ENCODE results near the gene RTN3. TPM values are rescaled to one million over a fixed set of nuclear protein-coding genes. Genes with fewer than 3 reads are reported as not detected.
"Not testable (repeated sequence)": the region's sequence is repeated elsewhere in the genome, so short reads cannot be mapped to it uniquely, and the experiment has no call there.

The RTN3 gene
- total RNA-seq, 1 donor from 2014 or later: 101 TPM

DNA sequence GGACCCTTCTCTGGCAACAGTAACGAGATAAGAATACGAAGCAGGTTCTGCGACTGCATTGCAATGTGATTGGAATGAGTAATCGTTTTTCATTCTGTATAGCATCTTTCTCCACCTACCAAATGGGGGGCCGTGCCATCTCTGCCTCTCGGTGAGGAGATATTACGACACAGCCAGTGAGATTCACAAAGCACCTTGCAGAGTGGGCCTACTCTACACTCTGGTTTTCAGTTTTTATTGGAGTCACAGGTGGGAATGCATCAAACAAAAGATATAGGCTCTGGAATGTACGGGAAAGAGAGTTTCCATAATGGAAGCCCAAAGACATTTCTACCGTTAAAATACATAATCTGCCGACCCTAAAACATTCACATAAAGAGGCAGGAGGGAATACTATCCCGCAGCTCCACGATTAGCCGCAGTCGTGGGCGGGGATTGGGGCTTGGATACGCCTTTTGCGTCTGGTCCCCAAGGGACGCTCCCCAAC is 423 bp upstream of the RTN3 start:
- peak; percentile 41 for ATAC-seq
- no peak for DNase-seq (ENCODE audit: low spot score)
- intact Hi-C loops (cut with DNase I): no loop called here

GRCh38 chr11:63682066-63683021 is 1.0 kb downstream of the RTN3 start:
- intact Hi-C loops (cut with DNase I): no loop called here
- peak; percentile 63 for DNase-seq (ENCODE audit: low spot score)

DNA sequence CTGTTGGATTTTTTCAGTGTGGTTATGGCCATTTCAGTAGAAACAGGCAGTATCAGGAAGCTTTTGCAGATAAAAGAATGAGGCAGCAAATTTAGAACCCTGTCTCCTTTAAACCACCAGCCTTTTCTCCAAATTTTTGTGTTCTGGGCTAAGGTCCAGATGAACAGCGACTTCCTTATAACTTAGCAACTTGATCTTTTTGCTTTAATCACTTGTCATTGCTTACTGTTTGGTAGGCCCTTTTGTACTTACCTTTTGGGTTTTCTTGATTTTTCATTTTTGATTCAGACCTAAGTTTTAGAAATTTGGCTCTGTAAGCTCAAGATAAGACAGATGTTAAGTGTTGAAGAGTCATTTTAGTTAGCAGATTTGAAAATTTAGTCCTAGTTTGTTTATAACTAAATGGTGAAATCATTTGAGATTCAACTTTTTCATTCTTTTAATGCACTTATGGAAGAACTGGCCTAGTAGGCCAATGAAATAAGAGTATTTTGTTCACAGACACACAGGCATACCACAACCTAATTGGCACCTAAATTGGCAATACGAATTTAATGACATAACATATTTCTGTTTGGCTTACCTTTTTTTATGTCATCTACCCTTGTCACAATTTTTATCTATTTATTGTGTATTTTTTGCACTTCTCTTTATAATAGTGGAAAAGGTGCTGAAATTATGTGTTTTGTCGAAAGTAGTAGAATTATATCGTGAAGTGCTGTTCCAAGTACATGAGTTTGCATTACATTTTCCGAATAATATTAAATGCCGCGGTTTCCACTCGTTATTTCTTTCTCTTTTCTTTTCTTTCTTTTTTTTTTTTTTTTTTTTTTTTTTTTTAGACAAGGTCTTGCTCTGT is 2.1 kb downstream of the RTN3 start:
- ATAC-seq (no peak), DNase-seq (ENCODE audit: low spot score) (no peak)
- intact Hi-C loops (cut with DNase I): no loop called here

More at GRCh38 chr11:63682066-63683021, 1.0 kb downstream of the RTN3 start:
- no peak for ATAC-seq

DNA sequence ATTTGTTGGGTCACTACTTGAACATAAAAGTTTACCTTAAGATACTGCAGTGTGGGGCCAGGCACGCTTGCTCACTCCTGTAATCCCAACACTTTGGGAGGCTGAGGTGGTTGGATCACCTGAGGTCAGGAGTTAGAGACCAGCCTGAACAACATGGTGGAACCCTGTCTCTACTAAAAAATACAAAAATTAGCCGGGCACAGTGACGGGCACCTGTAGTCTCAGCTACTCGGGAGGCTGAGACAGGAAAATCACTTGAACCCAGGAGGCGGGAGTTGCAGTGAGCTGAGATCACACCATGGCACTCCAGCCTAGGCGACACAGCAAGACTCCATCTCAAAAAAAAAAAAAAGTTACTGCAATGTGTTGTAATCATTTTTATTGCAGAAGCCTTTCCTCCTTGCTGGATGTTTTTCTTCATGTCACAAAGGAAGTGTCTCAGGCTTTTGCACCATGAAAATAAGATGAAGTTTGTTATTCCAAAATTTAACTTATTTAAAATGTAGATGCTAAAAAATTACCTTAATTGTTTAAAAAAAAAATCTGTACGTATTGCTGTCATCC is 3.9 kb downstream of the RTN3 start:
- ATAC-seq; intact Hi-C loops (cut with DNase I); DNase-seq (ENCODE audit: low spot score): not testable (repeated sequence)

DNA sequence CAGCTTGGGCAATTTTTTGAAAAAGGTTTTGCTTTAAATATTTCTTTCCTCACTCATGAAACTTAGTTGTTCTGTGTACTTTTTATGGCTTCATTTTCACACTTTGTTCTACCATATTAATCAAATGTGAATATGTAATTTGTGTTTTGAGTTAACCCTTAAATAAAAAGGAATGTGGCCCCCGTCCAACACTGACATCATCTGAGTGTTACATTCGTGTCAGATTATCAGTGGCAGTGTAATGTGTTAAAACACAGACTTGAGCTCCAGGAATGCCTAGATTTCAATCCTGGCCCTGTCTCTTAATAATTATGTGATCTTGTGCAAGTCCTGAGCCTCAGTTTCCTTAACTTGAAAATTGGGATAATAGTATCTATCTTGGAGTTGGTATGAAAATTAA is 5.6 kb downstream of the RTN3 start:
- intact Hi-C loops (cut with DNase I): no loop called here

DNA sequence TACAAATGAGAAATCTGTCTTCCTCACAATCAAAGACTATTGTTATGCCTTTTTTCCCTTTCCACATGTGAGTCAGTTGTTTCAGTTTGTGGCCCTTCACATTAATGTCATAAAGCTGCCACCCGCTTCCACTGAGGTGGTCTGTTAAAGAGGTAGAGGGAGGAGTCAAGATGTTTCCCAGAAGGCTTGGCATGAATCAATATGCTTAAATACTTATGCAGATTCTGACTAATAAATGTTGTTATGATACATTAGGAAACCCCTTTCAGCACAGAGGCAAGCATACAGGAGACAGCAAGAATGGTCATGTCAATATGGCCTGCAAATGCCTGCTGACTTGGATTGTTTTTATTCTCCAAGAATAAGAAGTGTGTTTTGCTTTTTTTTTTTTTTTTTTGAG is 6.5 kb downstream of the RTN3 start:
- intact Hi-C loops (cut with DNase I): no loop called here
- no peak for ATAC-seq
- DNase-seq (ENCODE audit: low spot score): no peak

More for the DNA sequence above, 5.6 kb downstream of the RTN3 start:
- ATAC-seq (no peak), DNase-seq (ENCODE audit: low spot score) (no peak)

GRCh38 chr11:63694596-63694995 is 13.3 kb downstream of the RTN3 start:
- DNase-seq (ENCODE audit: low spot score) (no peak), ATAC-seq (no peak)
- intact Hi-C loops (cut with DNase I): no loop called here

GRCh38 chr11:63698976-63699733 is 17.9 kb downstream of the RTN3 start:
- intact Hi-C loops (cut with DNase I): no loop called here
- DNase-seq (ENCODE audit: low spot score) (no peak), ATAC-seq (peak; percentile 67)

DNA sequence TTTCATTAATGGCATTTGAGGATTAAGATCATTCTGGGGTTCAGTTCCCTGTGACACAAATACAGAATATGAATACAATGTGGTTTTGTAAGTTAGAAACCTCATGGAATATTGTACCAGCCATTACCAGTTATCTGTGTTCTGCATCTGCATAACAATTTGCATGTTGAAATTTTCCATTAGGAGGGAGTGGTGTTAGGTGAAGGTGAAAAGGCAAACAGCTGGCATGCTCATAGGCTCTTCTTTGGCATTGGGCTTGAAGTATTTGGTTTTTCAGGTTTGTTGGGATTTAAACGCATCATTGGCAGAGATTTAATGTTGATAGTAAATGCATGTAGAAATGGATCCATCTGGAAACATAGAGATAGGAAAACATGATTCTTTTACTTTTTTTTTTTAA is 18.6 kb downstream of the RTN3 start:
- DNase-seq (ENCODE audit: low spot score) (no peak), ATAC-seq (no peak)
- intact Hi-C loops (cut with DNase I): no loop called here

GRCh38 chr11:63705526-63705925 is 24.2 kb downstream of the RTN3 start:
- intact Hi-C loops (cut with DNase I): no loop called here
- DNase-seq (ENCODE audit: low spot score) (no peak), ATAC-seq (no peak)

DNA sequence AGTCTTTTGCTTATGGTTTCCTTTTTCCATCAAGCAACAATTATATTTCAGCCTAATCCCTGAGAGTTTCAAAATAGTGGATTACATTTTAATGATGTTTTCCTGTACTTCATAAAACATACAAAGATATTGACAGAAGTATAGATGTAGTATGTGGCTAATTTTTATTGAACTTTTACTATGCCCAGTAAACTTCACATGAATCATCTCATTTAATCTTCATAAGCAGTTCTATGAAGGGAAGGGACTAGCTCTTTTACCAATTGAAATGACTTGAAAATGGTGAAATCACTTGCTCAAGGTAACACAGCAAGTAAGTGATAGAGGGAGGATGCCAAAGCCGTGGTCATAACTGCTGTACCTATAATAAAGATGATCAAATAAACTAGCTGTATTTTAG is 27.5 kb downstream of the RTN3 start:
- intact Hi-C loops (cut with DNase I): no loop called here
- ATAC-seq (no peak), DNase-seq (ENCODE audit: low spot score) (no peak)

DNA sequence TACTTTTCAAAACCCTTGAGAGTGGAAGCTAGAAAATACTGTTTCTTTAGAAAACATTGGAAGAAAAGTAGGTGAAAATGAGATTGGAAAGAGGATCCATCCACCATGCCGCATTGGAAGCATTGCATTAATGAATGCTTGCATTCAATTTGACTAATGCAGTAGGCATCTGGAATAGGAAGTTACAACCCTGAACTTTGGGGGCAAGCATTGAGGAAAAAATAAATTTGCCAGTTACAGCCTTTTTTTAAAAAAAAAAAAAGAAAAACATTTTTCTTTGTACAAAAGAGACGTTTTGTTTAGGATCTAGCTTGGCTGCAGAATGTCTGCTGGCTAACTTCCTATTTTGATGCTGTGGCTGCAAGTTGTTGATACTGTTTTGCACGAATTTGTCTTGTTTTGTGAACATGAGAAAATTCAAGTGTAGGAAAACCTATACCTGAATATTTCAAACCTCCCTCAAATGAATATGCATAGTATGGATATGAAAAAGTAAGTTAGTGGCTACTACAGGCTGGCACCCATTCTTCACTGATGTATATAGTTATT is 28.1 kb downstream of the RTN3 start:
- ATAC-seq: no peak
- intact Hi-C loops (cut with DNase I): no loop called here
- no peak for DNase-seq (ENCODE audit: low spot score)

GRCh38 chr11:63710476-63711217 is 29.3 kb downstream of the RTN3 start:
- no peak for ATAC-seq
- intact Hi-C loops (cut with DNase I): no loop called here
- DNase-seq (ENCODE audit: low spot score): no peak

- intact Hi-C loops (cut with DNase I): no loop called here
- DNase-seq (ENCODE audit: low spot score) (no peak), ATAC-seq (no peak)
These were observed 30.5 kb downstream of the RTN3 start for GRCh38 chr11:63711838-63712237.

- DNase-seq (ENCODE audit: low spot score) (no peak), ATAC-seq (no peak)
- intact Hi-C loops (cut with DNase I): no loop called here
These were observed 32.5 kb downstream of the RTN3 start for GRCh38 chr11:63713766-63714165.

- intact Hi-C loops (cut with DNase I): no loop called here
- no peak for ATAC-seq
- DNase-seq (ENCODE audit: low spot score): no peak
These were observed 34.7 kb downstream of the RTN3 start for GRCh38 chr11:63716046-63716445.

DNA sequence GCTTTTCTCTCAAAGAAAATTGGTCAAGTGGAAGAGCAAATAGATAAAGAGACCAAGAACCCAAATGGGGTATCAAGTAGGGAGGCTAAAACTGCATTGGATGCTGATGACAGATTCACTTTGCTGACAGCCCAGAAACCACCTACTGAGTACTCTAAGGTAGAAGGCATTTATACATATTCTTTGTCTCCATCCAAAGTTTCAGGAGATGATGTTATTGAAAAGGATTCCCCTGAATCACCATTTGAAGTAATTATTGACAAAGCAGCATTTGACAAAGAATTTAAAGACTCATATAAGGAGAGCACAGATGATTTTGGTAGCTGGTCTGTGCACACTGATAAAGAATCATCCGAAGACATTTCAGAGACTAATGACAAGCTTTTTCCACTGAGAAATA is 37.7 kb downstream of the RTN3 start:
- DNase-seq (ENCODE audit: low spot score) (no peak), ATAC-seq (no peak)
- intact Hi-C loops (cut with DNase I): no loop called here

GRCh38 chr11:63719987-63720386 is 38.7 kb downstream of the RTN3 start:
- DNase-seq (ENCODE audit: low spot score) (no peak), ATAC-seq (no peak)
- intact Hi-C loops (cut with DNase I): no loop called here

Measured in sciatic nerve (tissue), 2 donors.